GM21360 (cell line): ENCODE measurements around the gene ULBP1.
"Not testable (repeated sequence)": the region's sequence is repeated elsewhere in the genome, so short reads cannot be mapped to it uniquely, and the experiment has no call there.

Experiments
- ATAC-seq: cut with Tn5 transposase; IDR thresholded peaks from one replicate; pipeline ENCODE4 v1.9.1; 2021; ENCODE audit warnings: mild to moderate bottlenecking, moderate library complexity; ENCODE audit not compliant: unreplicated experiment

ULBP1 gene, protein sequence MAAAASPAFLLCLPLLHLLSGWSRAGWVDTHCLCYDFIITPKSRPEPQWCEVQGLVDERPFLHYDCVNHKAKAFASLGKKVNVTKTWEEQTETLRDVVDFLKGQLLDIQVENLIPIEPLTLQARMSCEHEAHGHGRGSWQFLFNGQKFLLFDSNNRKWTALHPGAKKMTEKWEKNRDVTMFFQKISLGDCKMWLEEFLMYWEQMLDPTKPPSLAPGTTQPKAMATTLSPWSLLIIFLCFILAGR

DNA sequence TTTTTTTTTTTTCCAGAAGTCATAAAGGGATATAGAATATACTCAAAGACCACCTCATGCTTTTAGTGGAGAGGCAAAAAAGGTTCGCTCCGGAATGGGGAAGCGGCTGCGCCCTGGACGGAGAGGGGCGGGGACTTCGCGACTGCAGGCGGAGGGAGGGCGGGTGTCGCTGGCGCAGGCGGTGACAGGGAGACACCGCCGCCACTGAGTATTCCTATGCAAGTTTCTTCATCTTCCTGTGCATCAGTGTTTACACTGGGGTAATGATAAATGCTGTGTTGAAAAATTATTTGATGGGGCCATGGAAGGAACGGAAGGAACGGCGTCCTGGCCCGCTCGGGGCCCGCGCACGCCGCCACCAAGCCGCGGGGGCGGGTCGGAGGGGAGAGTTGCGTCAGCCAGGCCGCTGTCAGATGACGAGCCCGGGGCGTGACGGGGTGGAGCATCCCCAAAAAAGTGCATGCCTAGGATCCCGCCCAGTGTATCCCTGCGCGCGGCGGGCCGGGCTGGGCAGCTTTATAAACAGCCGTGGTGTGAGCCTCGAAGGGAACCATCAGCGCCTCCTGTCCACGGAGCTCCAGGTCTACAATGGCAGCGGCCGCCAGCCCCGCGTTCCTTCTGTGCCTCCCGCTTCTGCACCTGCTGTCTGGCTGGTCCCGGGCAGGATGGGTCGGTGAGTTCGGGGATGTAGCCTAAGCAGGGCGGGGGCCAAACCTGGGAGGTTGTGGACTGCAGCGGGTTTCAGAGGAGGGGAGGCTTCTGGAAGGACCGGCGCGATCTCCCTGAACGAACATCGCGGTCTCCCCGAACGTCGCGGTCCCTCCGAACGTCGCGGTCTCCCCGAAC, at the start of gene ULBP1:
Gene ULBP1 (plus strand): TSS at position 482 of the 846 bp plus-strand sequence. CDS start 107 bp downstream, at position 589.
- peak; percentile 55 for ATAC-seq

DNA sequence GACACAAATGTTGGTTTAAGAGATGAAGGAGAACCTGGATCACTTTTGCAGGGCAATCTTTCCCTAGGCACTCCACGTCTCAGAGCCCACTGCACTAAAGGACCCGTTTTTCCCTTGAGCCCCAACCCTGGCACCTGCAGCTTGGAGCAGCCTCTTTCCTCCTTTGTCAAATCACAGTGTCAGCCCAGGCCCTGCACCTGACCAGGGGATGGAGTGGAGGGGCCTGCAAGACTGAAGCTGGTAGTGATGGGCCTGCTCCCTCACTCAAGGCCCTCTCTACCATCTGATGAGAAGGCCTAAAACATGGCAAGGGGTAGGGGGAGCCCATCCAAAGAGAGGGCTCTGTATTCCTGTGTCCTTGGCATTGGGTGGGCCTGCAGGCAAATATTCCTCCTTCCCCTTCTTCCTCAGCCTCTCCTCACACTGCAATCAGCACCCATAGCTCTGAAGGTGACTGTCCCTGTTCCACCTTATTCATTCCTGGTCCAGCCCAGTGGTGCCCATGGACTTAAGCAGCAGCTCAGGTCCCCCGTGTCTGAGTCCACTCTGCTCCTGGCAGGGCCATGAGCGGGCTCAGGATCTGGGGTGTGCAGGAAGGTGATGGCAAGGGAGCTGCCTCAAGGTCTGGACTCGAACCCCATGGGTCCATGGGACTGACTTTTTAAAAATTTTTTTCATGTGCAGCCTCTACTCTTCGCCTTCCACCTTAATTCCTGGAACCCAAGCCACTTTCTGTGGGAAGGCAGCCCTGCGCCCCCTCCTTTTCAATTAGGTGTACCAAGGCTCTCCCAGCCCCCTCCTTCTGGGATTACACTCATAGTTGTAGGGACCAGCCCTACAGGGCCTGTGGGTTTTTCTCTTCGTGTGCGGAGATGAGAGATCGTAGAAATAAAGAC, 47.5 kb upstream of the ULBP1 start:
- ATAC-seq: no peak

DNA sequence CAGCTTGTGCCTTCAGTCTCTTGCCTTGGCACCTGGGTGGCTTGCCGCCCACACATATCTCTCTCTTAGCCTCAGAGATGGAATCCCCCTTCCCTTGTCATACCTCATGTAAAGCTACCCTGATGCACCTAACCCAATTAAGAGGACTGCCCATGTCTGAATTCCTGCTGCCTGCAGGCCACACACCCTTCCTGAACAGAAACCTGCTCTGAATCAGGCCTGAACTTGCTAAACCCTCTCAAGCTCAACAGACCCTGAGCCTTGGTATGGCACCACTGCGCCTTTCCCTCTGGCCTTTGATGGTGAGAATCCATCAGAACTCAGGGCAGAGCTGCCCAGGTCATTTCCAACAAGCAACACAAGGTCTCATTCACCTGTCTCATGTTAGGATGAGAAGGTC, 46.1 kb upstream of the ULBP1 start:
- ATAC-seq: no peak

DNA sequence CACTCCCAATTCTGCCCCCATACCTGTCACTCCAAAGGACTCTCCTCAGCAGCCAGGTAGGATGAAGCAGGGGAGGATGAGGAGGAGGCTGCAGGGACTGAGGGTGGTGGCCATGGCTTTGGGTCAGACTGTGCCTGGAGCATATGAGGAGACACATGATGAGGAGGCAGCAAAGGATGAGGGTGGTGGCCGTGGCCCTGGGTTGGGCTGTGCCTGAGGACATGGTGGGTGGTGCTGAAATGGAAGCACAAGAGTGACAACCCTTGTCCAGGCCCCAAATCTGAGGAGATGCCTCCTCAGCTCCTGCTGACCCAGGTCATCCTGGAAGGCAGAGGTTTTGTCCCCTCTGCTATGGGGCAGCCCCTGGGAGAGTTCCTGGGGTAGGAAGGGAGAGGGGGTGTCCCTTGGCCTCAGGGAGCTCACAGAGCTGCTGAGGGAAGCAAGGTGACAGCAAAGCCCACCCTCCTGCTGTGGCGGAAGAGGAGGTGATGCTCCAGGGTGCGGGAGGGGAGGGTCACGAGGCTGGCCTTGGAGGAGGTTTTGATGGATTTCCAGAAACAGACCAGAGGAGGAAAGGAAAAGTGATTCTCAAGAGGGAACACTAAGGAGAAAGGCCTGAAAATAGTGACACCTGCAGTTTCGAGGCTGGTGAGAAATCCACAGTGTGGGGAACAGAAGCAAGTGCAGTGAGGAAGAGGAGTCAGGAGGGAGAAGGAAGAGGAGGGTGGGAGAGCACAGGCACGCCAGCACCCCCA, 45.4 kb upstream of the ULBP1 start:
- ATAC-seq: no peak

DNA sequence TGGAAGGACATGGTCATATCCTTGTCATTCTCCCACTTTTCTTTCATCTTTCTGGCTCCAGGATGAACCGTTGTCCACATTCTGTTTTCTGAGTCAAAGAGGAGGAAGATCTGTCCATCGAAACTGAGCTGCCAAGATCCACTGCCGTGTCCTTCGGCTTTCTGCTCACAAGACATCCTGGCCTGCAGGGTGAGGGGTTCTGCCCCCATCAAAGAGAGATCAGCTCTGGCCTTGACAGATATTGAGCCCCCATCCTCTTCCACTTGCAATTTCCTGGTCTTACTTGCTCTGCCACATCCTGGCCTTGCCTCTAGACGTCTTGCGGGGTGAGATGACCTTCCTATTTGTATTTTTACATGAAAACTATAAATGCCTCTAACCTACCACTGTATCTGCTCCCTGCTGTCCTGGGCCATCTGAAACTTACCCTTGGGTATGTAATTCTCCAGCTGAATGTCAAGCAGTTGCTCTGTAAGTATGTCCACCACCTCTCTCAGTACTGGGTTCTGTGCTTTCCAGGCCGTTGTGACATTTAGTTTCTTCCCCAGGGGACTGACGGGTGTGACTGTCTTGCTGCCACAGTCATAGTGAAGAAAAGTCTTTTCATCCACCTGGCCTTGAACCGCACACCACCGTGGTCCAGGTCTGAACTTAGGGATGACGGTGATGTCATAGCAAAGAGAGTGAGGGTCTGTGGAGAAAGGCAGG, 44.5 kb upstream of the ULBP1 start:
- not testable (repeated sequence) for ATAC-seq

DNA sequence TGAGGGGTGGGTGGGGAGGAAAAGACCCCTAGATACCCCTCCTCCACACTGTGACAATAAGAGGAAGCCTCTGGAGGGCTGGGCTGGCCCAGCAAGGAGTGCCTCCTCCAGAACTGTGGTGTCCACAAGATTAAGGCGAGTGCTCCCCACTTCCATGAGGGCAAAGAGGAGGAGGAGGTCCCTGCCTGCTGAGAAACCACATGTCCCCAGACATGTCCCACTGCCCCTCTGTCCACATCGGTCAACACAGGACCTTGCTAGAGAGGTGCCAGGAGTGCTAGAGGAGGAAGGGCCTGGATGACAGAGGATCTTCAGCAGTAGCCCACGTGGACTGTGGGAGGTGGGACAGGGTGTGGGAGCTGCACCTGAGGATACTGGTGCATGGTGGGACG, 43.9 kb upstream of the ULBP1 start:
- no peak for ATAC-seq

DNA sequence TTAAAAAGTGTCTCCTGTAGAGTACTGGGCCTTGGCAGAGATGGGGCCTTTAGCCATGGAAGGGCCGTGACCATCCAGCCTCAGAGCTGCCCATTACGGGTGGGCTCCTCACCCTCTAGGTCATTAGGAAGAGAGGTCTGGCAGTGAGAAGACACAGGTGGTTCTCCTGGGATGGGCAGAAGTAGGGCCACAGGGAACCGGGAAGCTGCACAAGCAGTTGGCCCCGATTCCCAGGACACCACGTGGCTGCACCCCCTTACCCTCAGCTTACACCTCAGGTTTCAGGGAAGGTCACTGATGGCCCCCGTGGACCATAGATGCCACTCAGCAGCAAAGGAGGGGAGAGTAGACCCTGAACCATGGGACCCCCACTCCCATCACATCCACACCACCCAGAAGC, 42.4 kb upstream of the ULBP1 start:
- ATAC-seq: no peak

DNA sequence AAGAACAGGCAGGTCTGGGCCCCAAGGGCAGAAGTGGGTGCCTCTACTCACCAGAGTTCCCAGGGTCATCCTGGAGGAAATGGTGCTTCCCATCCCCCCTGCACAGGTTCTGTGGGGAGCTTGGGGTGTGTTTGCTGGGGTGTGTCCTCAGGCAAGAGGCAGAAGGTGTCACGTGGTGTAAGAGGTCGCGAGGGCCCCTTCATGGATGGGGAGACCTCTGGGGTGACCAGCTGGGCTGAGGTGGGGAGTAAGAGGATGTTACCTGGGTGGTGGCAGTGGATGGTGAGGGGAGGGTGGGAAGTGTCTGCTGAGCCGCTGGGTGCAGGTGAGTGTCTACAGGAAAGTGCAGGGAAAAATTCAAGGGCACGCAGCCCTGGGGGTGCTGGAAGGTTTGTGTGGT, 41.7 kb upstream of the ULBP1 start:
- ATAC-seq: not testable (repeated sequence)

DNA sequence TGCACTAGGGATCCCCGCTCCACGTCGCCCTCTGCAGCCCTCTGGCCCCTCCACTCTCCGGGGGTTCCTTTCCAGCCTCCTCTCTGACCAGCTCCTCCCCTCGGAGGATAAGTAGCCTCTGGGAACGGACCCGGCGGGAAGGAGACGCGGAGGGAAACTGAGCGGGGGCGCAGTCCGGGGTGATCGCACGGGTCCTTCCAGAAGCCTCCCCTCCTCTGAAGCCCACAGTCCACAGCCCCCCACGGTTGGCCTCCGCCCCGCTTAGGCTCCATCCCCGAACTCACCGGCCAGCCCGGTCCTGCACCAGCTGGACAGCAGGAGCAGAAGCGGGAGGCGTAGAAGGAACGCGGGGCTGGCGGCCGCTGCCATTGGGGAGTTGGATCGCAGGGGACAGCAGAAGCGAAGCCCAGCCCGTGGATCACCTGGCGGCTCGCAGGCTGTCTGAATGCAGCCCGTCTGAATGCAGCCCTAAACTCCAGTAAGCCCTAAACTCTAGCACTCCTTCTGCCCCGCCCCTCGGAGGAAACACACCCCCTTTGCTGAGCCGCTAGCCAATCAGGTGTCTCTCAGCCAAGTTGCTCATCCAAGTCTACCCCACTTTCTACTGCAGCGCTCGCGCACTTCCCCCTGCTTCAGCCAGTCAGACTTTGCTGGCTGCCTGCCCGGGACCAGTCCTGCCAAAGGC, 41.0 kb upstream of the ULBP1 start, which contains the start of gene RAET1G:
Gene RAET1G (minus strand): TSS at position 480 of the 685 bp plus-strand sequence. CDS start 111 bp downstream, at position 369.
- no peak for ATAC-seq

DNA sequence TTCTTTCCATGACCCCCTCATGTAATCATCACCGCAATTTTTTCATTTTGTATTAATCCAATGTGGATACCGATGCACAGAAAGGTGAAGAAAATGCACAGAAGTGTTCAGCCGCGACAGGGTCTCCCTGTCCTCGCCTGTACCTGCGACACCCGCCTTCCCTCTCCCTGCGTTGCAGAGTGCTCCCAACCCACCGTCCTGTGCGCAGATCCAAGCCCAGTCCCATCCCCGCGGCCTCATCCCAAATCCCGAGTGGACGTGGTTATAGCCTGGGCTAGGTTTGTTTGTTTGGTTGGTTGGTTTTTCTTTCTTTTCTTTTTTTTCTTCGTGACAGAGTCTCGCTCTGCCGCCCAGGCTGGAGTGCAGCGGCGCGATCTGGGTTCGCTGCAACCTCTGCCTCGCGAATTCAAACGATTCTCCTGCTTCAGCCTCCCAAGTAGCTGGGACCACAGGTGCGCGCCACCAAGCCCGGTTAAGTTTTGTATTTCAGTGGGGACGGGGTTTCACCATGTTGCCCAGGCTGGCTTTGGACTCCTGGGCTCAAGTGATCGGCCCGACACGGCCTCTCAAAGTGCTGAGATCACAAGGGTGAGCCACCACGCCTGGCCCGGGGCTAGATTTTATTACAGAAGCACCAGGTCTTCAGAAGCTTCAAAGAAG, 40.3 kb upstream of the ULBP1 start:
- no peak for ATAC-seq

DNA sequence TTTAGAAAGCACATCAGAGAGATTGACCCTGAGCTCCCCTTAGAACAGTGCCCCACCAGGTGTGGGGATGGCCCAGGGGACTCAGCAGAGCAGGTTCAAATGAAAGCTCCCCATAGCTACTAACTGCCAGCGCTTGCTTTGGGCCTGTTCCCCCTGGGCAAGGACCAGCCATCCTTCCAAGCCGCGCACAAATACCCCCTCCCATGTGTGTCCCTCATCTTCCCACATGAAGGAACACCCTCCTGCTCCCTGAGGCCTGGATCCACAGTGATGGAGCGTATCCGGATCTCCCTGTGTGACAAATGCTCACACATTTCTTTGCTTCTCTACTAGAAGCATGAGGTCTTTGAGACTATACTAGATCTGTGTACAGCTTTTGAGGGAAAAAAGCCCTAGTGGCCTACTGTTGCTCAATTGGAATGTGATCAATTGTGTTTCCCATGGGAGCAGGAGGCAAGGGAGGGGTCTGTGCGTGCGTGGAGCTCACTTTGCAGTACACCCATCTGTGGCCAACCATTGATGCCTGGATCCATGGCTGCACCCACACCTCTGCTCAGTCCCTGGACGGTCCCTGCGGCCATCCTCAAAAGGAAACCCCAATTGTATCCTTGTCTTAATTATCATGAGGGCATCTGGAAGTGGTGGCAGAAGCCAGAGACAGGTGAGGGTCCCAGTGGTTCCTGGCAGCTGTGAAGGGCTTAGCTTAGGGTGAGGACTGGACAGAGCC, 39.4 kb upstream of the ULBP1 start:
- ATAC-seq: no peak

DNA sequence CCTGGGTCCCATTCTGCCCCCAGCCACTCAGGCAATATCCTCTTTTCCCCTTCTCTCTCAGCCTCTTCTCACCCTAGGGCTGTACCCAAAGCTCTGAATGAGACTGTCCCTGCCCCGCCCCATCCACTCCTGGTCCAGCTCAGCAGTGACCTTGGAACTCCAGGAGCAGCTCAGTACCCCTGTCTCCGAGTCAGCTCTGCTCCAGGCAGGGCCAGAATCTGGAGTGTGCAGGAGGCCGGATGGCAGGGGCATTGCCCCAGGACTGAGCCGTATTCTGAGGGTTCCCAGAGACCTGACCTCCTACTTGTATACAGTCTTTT, 38.9 kb upstream of the ULBP1 start:
- no peak for ATAC-seq

DNA sequence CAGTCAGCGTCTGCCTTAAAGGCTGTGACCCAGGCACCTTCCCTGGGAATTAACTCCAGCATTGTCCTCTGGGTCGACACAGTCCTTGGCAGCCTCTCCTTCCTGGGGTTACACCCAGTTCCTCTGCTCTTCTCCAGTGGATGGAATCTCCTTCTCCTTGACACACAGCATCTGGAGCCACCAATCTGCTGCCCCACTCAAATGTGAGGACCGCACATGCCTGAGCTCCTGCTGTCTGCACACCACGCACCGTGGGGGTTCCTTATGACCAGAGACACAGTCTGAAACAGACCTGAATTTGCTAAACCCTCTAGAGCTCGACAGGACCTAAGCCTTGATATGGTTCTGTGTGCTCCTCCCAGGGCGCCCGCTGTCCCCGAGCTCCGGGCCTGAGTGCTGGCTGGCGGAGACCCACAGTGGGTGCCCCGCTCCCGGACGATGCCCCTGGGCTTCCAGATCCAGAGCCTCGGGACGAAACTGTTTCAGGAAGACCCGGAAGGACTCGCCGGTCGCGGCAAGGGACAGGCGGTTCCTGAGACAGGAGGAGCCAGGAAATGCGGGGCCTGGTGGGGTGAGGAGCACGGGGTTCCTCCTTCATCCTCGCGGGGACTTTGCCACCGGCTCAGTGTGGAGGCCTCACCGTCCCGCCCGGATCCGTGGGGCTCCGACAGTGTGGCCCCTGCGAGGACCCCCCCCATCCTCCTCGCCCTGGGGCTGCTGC, 38.3 kb upstream of the ULBP1 start:
- no peak for ATAC-seq

DNA sequence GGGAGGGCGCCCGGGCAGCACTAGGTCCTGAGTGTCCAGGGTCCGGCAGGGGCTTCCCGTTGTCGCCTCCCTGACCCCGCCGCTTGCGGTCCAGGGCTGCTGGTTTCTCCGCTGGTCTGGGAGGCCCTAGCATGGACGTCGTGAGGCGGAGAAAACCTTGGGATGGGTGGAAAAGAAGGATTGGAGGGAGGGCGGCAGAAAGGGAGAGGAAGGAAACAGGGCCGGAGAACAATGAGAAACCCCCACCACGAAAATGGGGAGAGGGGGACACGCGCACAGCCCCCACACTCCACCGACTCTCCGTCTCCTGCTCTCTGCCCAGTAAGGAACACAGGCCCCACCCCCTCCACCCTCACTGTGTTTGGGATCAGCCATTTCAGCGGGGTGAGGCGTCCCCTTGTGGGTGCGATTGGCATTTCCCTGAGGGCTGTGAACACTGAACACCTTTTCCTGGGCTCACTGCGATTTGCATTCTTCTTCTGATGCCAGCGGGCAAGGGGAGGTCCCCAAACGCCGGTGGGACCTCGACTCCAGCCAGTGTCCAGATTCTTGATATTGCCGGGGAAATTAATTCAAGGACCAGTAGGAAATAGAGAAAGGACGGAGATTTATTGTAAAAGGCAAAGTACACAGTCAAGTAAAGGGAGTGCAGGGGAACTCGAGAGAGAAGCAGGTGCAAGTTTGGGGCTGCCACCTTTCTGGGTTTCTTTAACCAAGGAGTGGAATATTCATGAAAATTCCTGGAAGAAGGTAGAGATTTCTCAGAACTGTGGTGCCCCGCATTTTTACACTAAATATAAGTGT, 37.6 kb upstream of the ULBP1 start:
- ATAC-seq: peak; percentile 63

DNA sequence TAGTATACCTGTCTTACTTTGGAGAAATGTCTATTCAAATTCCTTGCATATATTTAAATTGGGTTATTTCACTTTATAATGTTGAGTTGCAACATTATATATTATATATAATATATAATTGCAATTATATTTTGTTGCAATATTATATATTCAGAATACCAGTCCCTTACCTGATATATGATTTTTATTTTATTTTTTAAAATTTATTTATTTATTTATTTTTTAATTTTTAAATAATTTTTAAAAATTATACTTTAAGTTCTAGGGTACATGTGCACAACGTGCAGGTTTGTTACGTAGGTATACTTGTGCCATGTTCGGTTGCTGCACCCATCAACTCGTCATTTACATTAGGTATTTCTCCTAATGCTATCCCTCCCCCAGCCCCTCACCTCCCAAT, 36.7 kb upstream of the ULBP1 start:
- ATAC-seq: not testable (repeated sequence)

DNA sequence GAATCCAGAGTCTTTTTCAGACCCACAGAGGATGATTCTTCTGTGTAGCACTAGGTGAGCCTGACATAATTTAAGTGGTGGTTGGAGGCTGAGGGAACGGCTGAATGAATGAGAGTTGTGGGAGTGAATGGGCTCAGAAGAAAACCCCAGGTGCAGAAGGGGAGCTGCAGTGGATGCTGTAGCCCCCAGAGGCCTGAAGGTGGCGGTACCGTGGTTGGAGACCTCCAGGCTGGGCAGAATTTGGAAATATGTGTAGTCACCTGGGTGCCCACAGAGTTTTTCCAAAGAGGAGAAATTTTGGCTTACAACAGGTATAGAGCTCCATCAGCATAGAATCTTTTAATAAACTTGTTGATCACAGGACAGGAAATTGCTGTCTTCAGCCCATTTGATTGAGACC, 34.3 kb upstream of the ULBP1 start:
- ATAC-seq: no peak

DNA sequence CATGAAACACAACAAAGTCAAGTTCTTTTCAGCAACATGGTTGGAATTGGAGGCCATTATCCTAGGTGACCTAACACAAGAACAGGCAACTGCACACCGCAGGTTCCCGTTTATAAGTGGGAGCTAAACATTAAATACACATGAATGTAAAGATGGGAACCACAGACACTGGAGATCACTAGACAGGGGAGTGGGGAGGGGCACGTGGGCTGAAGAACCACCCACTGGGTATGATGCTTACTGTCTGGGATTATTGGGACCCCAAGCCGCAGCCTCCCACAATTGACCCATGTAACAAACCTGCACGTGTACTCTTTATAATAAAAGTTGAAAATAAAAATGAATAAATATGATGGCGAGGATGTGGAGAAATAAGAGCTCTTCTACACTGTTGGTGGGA, 32.2 kb upstream of the ULBP1 start:
- ATAC-seq: no peak
